GM12878 (cell line): ENCODE measurements around the gene BAIAP2L1. TPM values are rescaled to one million over a fixed set of nuclear protein-coding genes. Genes with fewer than 3 reads are reported as not detected.

Experiments used
- CHD1 ChIP-seq: IDR thresholded peaks from 2 replicates; pipeline ENCODE4 v1.6.1; 2012; ENCODE audit warnings: low read depth, low read length, improper control_type of control experiment
- EED ChIP-seq: sonication (generic); IDR thresholded peaks from 2 replicates; pipeline ENCODE4 v1.6.1; 2016; ENCODE audit warnings: antibody characterized with exemption, low read depth
- EGR1 ChIP-seq, 2 experiments: IDR thresholded peaks; 1 replicate in 1 of 2; 2 replicates in 1 of 2; pipeline ENCODE4 v1.6.1; 2011 to 2012; ENCODE audit warnings: low read depth in 2 of 2, low read length in 2 of 2, borderline replicate concordance in 1 of 2, mild to moderate bottlenecking in 1 of 2, moderate library complexity in 1 of 2
- EP300 ChIP-seq, 2 experiments: fragments of 150-350 bp in 1 of 2; IDR thresholded peaks; 2 replicates each; pipeline ENCODE4 v1.6.1; 2011 to 2012; ENCODE audit warnings: low read depth in 2 of 2, low read length in 2 of 2, borderline replicate concordance in 1 of 2, improper control_type of control experiment in 1 of 2, inconsistent platforms in 1 of 2; ENCODE audit not compliant: control insufficient read depth in 1 of 2
- GATAD2B ChIP-seq: fragments of 450-650 bp; conservative IDR thresholded peaks from 2 replicates; pipeline ENCODE4 v1.6.1; 2017; ENCODE audit warnings: low read depth, mild to moderate bottlenecking, moderate library complexity
- HCFC1 ChIP-seq: fragments of 150-350 bp; IDR thresholded peaks from 2 replicates; pipeline ENCODE4 v1.6.1; 2014; ENCODE audit warnings: low read length
- HDGF ChIP-seq: fragments of 450-650 bp; IDR thresholded peaks from 2 replicates; pipeline ENCODE4 v1.6.1; 2016; ENCODE audit warnings: antibody characterized with exemption
- IKZF1 ChIP-seq: fragments of 450-650 bp; conservative IDR thresholded peaks from 2 replicates; pipeline ENCODE4 v1.6.1; 2017; ENCODE audit warnings: antibody characterized with exemption, mild to moderate bottlenecking
- IRF4 ChIP-seq: IDR thresholded peaks from 2 replicates; pipeline ENCODE4 v1.6.1; 2011; ENCODE audit warnings: low read depth, low read length
- KLF5 ChIP-seq: fragments of 450-650 bp; IDR thresholded peaks from 2 replicates; pipeline ENCODE4 v1.6.1; 2014; ENCODE audit warnings: mild to moderate bottlenecking; ENCODE audit not compliant: partially characterized antibody
- LARP7 ChIP-seq: fragments of 450-650 bp; IDR thresholded peaks from 2 replicates; pipeline ENCODE4 v1.6.1; 2017; ENCODE audit warnings: mild to moderate bottlenecking
- MTA2 ChIP-seq: fragments of 450-650 bp; IDR thresholded peaks from 2 replicates; pipeline ENCODE4 v1.6.1; 2016; ENCODE audit warnings: low read depth, mild to moderate bottlenecking, moderate library complexity
- NFXL1 ChIP-seq: fragments of 450-650 bp; IDR thresholded peaks from 2 replicates; pipeline ENCODE4 v1.6.1; 2017; ENCODE audit warnings: antibody characterized with exemption, mild to moderate bottlenecking, borderline replicate concordance
- NFYB ChIP-seq: IDR thresholded peaks from 2 replicates; pipeline ENCODE4 v1.6.1; 2011; ENCODE audit warnings: low read depth, mild to moderate bottlenecking, low read length, improper control_type of control experiment, moderate library complexity; ENCODE audit not compliant: insufficient read depth
- NKRF ChIP-seq: fragments of 450-650 bp; conservative IDR thresholded peaks from 2 replicates; pipeline ENCODE4 v1.6.1; 2017; ENCODE audit warnings: mild to moderate bottlenecking, moderate library complexity
- RAD21 ChIP-seq: IDR thresholded peaks from 2 replicates; pipeline ENCODE4 v1.6.1; 2011; ENCODE audit warnings: mild to moderate bottlenecking, low read depth, low read length, moderate library complexity; ENCODE audit not compliant: insufficient read depth
- RELA ChIP-seq: fragments of 450-650 bp; IDR thresholded peaks from 2 replicates; pipeline ENCODE4 v1.8.0; 2014; ENCODE audit warnings: borderline replicate concordance; ENCODE audit not compliant: partially characterized antibody
- RELB ChIP-seq: fragments of 450-650 bp; IDR thresholded peaks from 2 replicates; pipeline ENCODE4 v1.6.1; 2017; ENCODE audit warnings: low read depth, mild to moderate bottlenecking, moderate library complexity
- SIN3A ChIP-seq: IDR thresholded peaks from 2 replicates; pipeline ENCODE4 v1.6.1; 2012; ENCODE audit warnings: low read depth, low read length, improper control_type of control experiment
- SMAD1 ChIP-seq: fragments of 450-650 bp; IDR thresholded peaks from 2 replicates; pipeline ENCODE4 v1.6.1; 2018; ENCODE audit warnings: mild to moderate bottlenecking, low read depth; ENCODE audit not compliant: partially characterized antibody
- SMC3 ChIP-seq: IDR thresholded peaks from 2 replicates; pipeline ENCODE4 v1.6.1; 2011; ENCODE audit warnings: low read length, improper control_type of control experiment, borderline replicate concordance
- SP1 ChIP-seq: IDR thresholded peaks from one replicate; pipeline ENCODE4 v1.6.1; 2011; ENCODE audit warnings: low read depth, low read length
- STAT3 ChIP-seq: IDR thresholded peaks from 2 replicates; pipeline ENCODE4 v1.6.1; 2011; ENCODE audit warnings: low read depth, low read length, improper control_type of control experiment
- TAF1 ChIP-seq: IDR thresholded peaks from 2 replicates; pipeline ENCODE4 v1.6.1; 2011; ENCODE audit warnings: mild to moderate bottlenecking, low read depth, low read length, borderline replicate concordance
- USF2 ChIP-seq: IDR thresholded peaks from 2 replicates; pipeline ENCODE4 v1.6.1; 2011; ENCODE audit warnings: low read depth, low read length, improper control_type of control experiment, borderline replicate concordance
- YY1 ChIP-seq: IDR thresholded peaks from 2 replicates; pipeline ENCODE4 v1.6.1; 2011; ENCODE audit warnings: low read depth, mild to moderate bottlenecking, low read length
- ZNF217 ChIP-seq: fragments of 450-650 bp; IDR thresholded peaks from 2 replicates; pipeline ENCODE4 v1.6.1; 2017; ENCODE audit warnings: antibody characterized with exemption, mild to moderate bottlenecking
- polyA plus RNA-seq, 11 experiments: library from polyadenylated mRNA; depleted of rRNA in 4 of 11; unstranded in 6 of 11; stranded (reverse) in 5 of 11; fragments of >200 nt; fragmentation: Nextera tagmentation in 4 of 11; fragmentation: Illumina TruSeq in 1 of 11; extraction: Ambion mirVana in 4 of 11; extraction: Trizol in 1 of 11; gene quantifications; 1 replicate in 1 of 11; 2 replicates in 10 of 11; pipeline versions ENCODE4 v1.2.1 to v1.2.3, GENCODE V29; 2011 to 2016; ENCODE audit warnings: inconsistent platforms in 2 of 11, missing spikeins in 2 of 11, low read depth in 1 of 11
- total RNA-seq, 4 experiments: library from RNA; depleted of rRNA in 3 of 4; stranded (reverse); fragments of >200 nt in 3 of 4; fragmentation: Illumina TruSeq in 1 of 4; extraction: Trizol in 1 of 4; gene quantifications; 2 replicates each; pipeline versions ENCODE4 v1.2.1 to v1.2.3, GENCODE V29; 2013 to 2021

The BAIAP2L1 gene
- total and polyA plus RNA-seq, 10 of the 15 experiments (the other 5 are each of a cell fraction or from before 2014, with no cell fraction given), result 8.9 to 60.2 (median 35.7) TPM

GRCh38 chr7:98400542-98401340 is at the start of gene BAIAP2L1 (continued):
- TF ChIP-seq USF2, result no peak
- peak in 1 of 2 experiments; percentile 34; a peak in 1 of 3 replicates for TF ChIP-seq EGR1 (IDR thresholded peaks at IDR 0.05; ENCODE audit: borderline replicate concordance in 1 of 2, low read depth in 2 of 2, low read length in 2 of 2)
- peak; percentile 68 for TF ChIP-seq RAD21
- TF ChIP-seq GATAD2B, result peak; percentile 86
- TF ChIP-seq IRF4, result 0 out of 2 replicates have a peak, but pooled peaks have one; percentile 16
- TF ChIP-seq LARP7, result peak; percentile 86
- TF ChIP-seq EED, result 0 out of 2 replicates have a peak, but pooled peaks have one; percentile 26
- TF ChIP-seq SP1, result peak; percentile 72
- peak; percentile 90 for TF ChIP-seq NKRF
- no peak for TF ChIP-seq STAT3
- peak; percentile 72 for TF ChIP-seq RELA
- TF ChIP-seq NFYB, result no peak
- TF ChIP-seq SIN3A, result peak; percentile 36; the same call in 1 of the 2 replicates
- TF ChIP-seq SMC3, result peak; percentile 78
- 0 out of 2 replicates have a peak, but pooled peaks have one; percentile 10 for TF ChIP-seq HCFC1
- TF ChIP-seq EP300 (IDR thresholded peaks at IDR 0.05; ENCODE audit: borderline replicate concordance in 1 of 2, control insufficient read depth in 1 of 2, low read depth in 2 of 2, low read length in 2 of 2), result no peak
- peak; percentile 65; the same call in 1 of the 2 replicates for TF ChIP-seq ZNF217
- peak; percentile 41 for TF ChIP-seq KLF5
- TF ChIP-seq IKZF1, result peak; percentile 74
- TF ChIP-seq CHD1, result 0 out of 2 replicates have a peak, but pooled peaks have one; percentile 27
- no peak for TF ChIP-seq RELB
- no peak for TF ChIP-seq MTA2
- TF ChIP-seq HDGF, result 0 out of 2 replicates have a peak, but pooled peaks have one; percentile 24
- peak; percentile 59; the same call in 1 of the 2 replicates for TF ChIP-seq NFXL1
- TF ChIP-seq TAF1, result peak; percentile 20; the same call in 1 of the 2 replicates
- no peak for TF ChIP-seq SMAD1
- TF ChIP-seq YY1, result peak; percentile 59; the same call in 1 of the 2 replicates
